Activated B cell treated with CpG ODN at 0.5 μM for 24 hours (primary cell): Measurements from ENCODE around the gene SFSWAP. TPM values are rescaled to one million over a fixed set of nuclear protein-coding genes. Genes with fewer than 3 reads are reported as not detected.

Experiments
- ATAC-seq: fragments of 200-7000 bp; cut with Tn5 transposase; one replicate; pipeline ENCODE4 v1.10.0; 2021; ENCODE audit warnings: low read depth, mild to moderate bottlenecking, moderate library complexity
- CTCF ChIA-PET: fragments of 350-600 bp; sonication (Branson Sonifier 250); formaldehyde crosslinking; loops from one replicate; lab custom pipeline; 2021; ENCODE audit warnings: antibody characterized with exemption; lab: Charles Lee
- POLR2A ChIA-PET: fragments of 350-600 bp; sonication (Branson Sonifier 250); formaldehyde crosslinking; loops from one replicate; lab custom pipeline; 2021; ENCODE audit warnings: antibody characterized with exemption; lab: Charles Lee
- DNase-seq: peaks from one replicate; pipeline ENCODE4 v3.0.0; 2022
- H3K27ac Mint-ChIP-seq: one replicate; pipeline ENCODE4 v1.8.0; 2020; ENCODE audit warnings: mixed read lengths
- H3K27me3 Mint-ChIP-seq: one replicate; pipeline ENCODE4 v1.8.0; 2021; ENCODE audit warnings: mixed read lengths
- H3K36me3 Mint-ChIP-seq: one replicate; pipeline ENCODE4 v1.8.0; 2021; ENCODE audit warnings: low read depth, mixed read lengths
- H3K4me1 Mint-ChIP-seq: one replicate; pipeline ENCODE4 v1.8.0; 2021; ENCODE audit warnings: mixed read lengths
- H3K4me3 Mint-ChIP-seq: one replicate; pipeline ENCODE4 v1.8.0; 2020; ENCODE audit warnings: mild to moderate bottlenecking, mixed read lengths
- H3K9me3 Mint-ChIP-seq: one replicate; pipeline ENCODE4 v1.8.0; 2020; ENCODE audit warnings: mixed read lengths
- intact Hi-C: fragments of 100-400 bp; cut with micrococcal nuclease; formaldehyde crosslinking; loops from one replicate; pipeline ENCODE4 v1.15.1; 2024
- total RNA-seq: library from RNA; stranded (reverse); gene quantifications from 2 replicates; pipeline ENCODE4 v1.2.3, GENCODE V29; 2022
- TF ChIP-seq, protein P1 (sequence below): fragments of 200-600 bp; IDR thresholded peaks from one replicate; pipeline ENCODE4 v1.8.0; 2022; ENCODE audit warnings: antibody characterized with exemption, mild to moderate bottlenecking

The SFSWAP gene
- total RNA-seq, 1 donor from 2014 or later = 88.0 TPM

DNA sequence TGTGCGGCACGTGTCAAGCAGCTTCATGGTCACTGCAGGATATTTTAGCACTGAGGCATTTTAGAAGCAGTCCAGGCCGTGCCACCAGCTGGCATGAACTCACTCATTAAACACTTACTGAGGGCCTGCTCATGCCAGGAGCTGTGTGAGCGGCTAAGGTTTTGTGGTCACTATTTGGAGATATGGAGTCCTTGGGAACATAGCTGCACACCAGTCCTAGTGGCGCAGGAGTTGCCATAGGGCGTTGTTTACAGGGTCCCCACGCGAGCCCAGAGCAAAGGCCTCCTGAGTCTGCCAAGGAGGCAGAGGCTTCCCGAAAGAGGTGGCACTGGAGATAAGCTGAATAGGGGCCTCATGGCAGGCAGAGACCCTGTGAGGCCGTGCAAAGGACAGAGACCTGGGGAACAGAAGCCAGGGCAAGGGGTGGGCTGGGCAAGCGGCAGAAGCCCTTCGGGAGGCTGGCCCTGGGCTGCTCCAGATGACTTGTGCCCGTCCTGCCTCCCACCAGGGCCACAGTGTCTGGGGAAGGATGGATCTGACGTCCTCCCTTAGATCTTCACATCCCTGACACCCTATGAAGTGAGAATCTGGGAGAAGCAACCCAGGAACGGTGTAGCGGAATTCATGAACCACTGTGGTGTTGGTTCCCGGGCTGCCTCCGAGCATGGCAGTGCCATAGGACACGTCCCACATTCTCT lies 38.9 kb downstream of the SFSWAP start:
- ChIA-PET POLR2A (no interaction called here), CTCF (no interaction called here)
- H3K27ac Mint-ChIP-seq = no peak overlapping the region
- no peaks in the 10 kb centered on the region for H3K4me1 Mint-ChIP-seq
- DNase-seq (no peak), ATAC-seq (no peak)
- no peak overlapping the region for H3K4me3 Mint-ChIP-seq
- H3K27me3 Mint-ChIP-seq = no peaks in the 10 kb centered on the region
- intact Hi-C loops = no loop called here
- TF ChIP-seq, protein P1, sequence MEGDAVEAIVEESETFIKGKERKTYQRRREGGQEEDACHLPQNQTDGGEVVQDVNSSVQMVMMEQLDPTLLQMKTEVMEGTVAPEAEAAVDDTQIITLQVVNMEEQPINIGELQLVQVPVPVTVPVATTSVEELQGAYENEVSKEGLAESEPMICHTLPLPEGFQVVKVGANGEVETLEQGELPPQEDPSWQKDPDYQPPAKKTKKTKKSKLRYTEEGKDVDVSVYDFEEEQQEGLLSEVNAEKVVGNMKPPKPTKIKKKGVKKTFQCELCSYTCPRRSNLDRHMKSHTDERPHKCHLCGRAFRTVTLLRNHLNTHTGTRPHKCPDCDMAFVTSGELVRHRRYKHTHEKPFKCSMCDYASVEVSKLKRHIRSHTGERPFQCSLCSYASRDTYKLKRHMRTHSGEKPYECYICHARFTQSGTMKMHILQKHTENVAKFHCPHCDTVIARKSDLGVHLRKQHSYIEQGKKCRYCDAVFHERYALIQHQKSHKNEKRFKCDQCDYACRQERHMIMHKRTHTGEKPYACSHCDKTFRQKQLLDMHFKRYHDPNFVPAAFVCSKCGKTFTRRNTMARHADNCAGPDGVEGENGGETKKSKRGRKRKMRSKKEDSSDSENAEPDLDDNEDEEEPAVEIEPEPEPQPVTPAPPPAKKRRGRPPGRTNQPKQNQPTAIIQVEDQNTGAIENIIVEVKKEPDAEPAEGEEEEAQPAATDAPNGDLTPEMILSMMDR = no peak
- peaks cover 4% of the 10 kb centered on the region for H3K9me3 Mint-ChIP-seq
- peaks cover 88% of the 10 kb centered on the region for H3K36me3 Mint-ChIP-seq

DNA sequence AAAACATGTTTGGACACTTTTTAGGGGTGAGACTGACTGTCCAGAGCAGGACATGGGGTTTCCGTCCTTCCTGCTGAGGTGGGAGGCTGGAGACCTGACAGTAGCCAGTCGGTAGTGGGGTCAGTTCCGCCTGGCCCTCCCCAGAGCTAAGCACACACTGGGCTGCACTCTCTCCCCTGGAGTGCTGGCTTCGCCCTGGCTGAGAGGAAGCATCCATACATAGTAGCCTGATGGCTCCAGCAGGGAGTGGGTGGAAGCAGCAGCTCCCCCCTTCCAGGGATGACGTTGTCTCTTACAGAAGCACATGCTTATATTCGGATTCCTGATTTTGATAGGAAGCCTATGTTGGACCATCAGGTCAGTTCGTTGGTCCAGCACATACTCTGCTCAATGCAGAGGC lies 40.4 kb downstream of the SFSWAP start:
- ChIA-PET CTCF (interaction anchor here (0.8 kb wide), 1 partner anchor 79 kb away, joined by 4 read pairs; no protein-coding TSS in a partner anchor), POLR2A (no interaction called here)
- Mint-ChIP-seq H3K36me3 (peaks cover 89% of the 10 kb centered on the region), H3K4me3 (no peak overlapping the region), H3K4me1 (peaks cover 7% of the 10 kb centered on the region), H3K27ac (no peak overlapping the region), H3K27me3 (no peaks in the 10 kb centered on the region), H3K9me3 (no peaks in the 10 kb centered on the region)
- TF ChIP-seq, protein P1 = no peak
- ATAC-seq (no peak), DNase-seq (no peak)
- intact Hi-C loops = no loop called here

DNA sequence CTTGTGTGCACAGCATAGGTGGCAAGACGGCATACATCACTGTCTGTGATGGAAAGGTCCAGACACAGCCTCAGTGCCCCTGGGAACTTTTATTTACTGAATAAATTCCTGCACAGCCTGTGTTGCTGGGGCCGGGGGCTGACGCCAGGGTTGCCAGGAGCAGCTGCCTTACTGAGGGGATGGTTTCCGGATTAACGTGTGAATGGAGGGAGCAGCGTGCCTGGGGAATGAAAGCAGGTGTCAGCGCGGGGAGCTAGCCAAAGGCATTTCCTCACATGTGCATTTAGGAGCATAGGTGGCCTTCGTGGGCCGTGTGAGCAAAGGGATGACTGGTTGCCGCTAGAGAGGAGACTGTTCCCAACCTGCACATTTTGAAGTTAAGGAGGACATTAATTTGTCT lies 41.6 kb downstream of the SFSWAP start:
- Mint-ChIP-seq H3K4me1 (peaks cover 7% of the 10 kb centered on the region), H3K27ac (no peak overlapping the region), H3K27me3 (no peaks in the 10 kb centered on the region), H3K9me3 (no peaks in the 10 kb centered on the region), H3K36me3 (peaks cover 91% of the 10 kb centered on the region), H3K4me3 (no peak overlapping the region)
- intact Hi-C loops = no loop called here
- POLR2A ChIA-PET = no interaction called here
- TF ChIP-seq, protein P1 = no peak
- DNase-seq (no peak), ATAC-seq (no peak)
- CTCF ChIA-PET = no interaction called here

DNA sequence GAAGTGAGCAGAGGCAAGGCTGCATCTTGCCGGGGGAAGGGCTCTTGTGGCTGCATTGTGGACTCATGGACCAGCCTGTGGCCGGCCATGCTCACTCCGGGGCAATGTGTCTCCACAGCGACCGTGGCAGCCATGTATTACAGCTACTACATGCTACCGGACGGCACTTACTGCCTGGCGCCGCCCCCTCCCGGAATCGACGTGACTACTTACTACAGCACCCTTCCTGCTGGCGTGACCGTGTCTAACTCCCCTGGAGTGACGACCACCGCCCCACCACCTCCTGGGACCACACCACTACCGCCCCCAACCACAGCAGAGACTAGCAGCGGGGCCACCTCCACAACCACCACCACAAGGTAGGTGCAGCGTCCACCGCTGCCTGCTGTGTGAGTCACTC lies 42.1 kb downstream of the SFSWAP start:
- intact Hi-C loops = no loop called here
- Mint-ChIP-seq H3K4me1 (peaks cover 7% of the 10 kb centered on the region), H3K36me3 (peaks cover 92% of the 10 kb centered on the region), H3K27me3 (no peaks in the 10 kb centered on the region), H3K27ac (no peak overlapping the region), H3K4me3 (no peak overlapping the region), H3K9me3 (no peaks in the 10 kb centered on the region)
- no peak for DNase-seq
- ChIA-PET POLR2A (no interaction called here), CTCF (no interaction called here)
- ATAC-seq = no peak
- TF ChIP-seq, protein P1 = no peak

DNA sequence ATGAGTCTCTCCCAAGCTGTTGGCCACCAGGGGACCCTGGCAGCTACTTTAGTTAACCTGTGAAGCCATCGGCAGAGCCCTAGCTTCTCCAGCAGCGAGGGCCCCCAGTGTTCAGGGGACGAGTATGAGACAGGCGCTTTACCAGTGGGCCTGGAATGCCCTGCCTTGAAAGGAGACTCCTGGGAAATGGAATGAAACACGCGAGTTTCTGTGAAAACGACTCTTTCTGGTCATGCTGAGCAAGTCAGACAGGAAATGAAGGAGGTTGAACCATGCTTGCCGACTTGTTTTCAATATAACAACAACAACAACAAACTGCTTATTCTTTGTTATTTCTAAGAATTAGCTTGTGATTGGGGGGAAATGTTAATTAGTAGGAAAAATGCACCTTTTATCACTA lies 42.9 kb downstream of the SFSWAP start:
- Mint-ChIP-seq H3K4me3 (no peak overlapping the region), H3K4me1 (peaks cover 7% of the 10 kb centered on the region), H3K9me3 (no peaks in the 10 kb centered on the region), H3K27ac (no peak overlapping the region), H3K36me3 (peaks cover 93% of the 10 kb centered on the region), H3K27me3 (no peaks in the 10 kb centered on the region)
- intact Hi-C loops = no loop called here
- no peak for ATAC-seq
- DNase-seq = no peak
- POLR2A ChIA-PET = no interaction called here
- CTCF ChIA-PET = no interaction called here
- TF ChIP-seq, protein P1 = no peak
